HG03565 (cell line): ENCODE results near the gene CAMK1D.
"Not testable (repeated sequence)": the region's sequence is repeated elsewhere in the genome, so short reads cannot be mapped to it uniquely, and the experiment has no call there.

Source experiments
- ATAC-seq: cut with Tn5 transposase; IDR thresholded peaks from one replicate; pipeline ENCODE4 v1.9.1; 2021; ENCODE audit warnings: mild to moderate bottlenecking, moderate library complexity; ENCODE audit not compliant: unreplicated experiment

CAMK1D gene

GRCh38 chr10:12735843-12736462 is 386.6 kb downstream of the CAMK1D start:
- no peak for ATAC-seq

GRCh38 chr10:12740813-12741212 is 391.5 kb downstream of the CAMK1D start:
- no peak for ATAC-seq

- ATAC-seq: no peak
These were observed 392.0 kb downstream of the CAMK1D start for GRCh38 chr10:12741360-12741804.

- ATAC-seq: no peak
These were observed 393.4 kb downstream of the CAMK1D start for GRCh38 chr10:12742771-12743170.

GRCh38 chr10:12743466-12743865 is 394.1 kb downstream of the CAMK1D start:
- ATAC-seq: not testable (repeated sequence)

- ATAC-seq: no peak
These were observed 394.6 kb downstream of the CAMK1D start for GRCh38 chr10:12743941-12744340.

- ATAC-seq: no peak
These were observed 398.8 kb downstream of the CAMK1D start for GRCh38 chr10:12748186-12748585.

GRCh38 chr10:12749760-12750478 is 400.6 kb downstream of the CAMK1D start:
- no peak for ATAC-seq

GRCh38 chr10:12750526-12751201 is 401.3 kb downstream of the CAMK1D start:
- no peak for ATAC-seq

GRCh38 chr10:12755075-12755474 is 405.7 kb downstream of the CAMK1D start:
- ATAC-seq: no peak

GRCh38 chr10:12757351-12757750 is 408.0 kb downstream of the CAMK1D start:
- no peak for ATAC-seq

- ATAC-seq: no peak
These were observed 408.9 kb downstream of the CAMK1D start for GRCh38 chr10:12758271-12758670.

- ATAC-seq: no peak
These were observed 416.9 kb downstream of the CAMK1D start for GRCh38 chr10:12766223-12766622.

- no peak for ATAC-seq
These were observed 419.1 kb downstream of the CAMK1D start for GRCh38 chr10:12768156-12769100.

GRCh38 chr10:12769323-12770044 is 420.1 kb downstream of the CAMK1D start:
- no peak for ATAC-seq

- no peak for ATAC-seq
These were observed 422.8 kb downstream of the CAMK1D start for GRCh38 chr10:12771981-12772760.

- ATAC-seq: no peak
These were observed 423.6 kb downstream of the CAMK1D start for GRCh38 chr10:12772797-12773587.

- no peak for ATAC-seq
These were observed 425.0 kb downstream of the CAMK1D start for GRCh38 chr10:12774204-12774894.
